Lung (tissue), 12 donors: Measurements from ENCODE around the gene FRMD5. TPM values are rescaled to one million over a fixed set of nuclear protein-coding genes. Genes with fewer than 3 reads are reported as not detected.

Source experiments
- ATAC-seq: fragments of 200-7000 bp; cut with Tn5 transposase; one replicate; pipeline ENCODE4 v1.9.1; 2020; ENCODE audit warnings: moderate number of reproducible peaks; ENCODE audit not compliant: insufficient read depth, low FRiP score
- DNase-seq, 3 donors: peaks; one replicate each; pipeline ENCODE4 v3.0.0-alpha.2; 2013 to 2017
- H3K27ac ChIP-seq, 2 donors: one replicate each; pipeline ENCODE4 v1.5.1; 2013; ENCODE audit warnings: mild to moderate bottlenecking in 2 of 2, moderate library complexity in 2 of 2, control low read depth in 1 of 2, inconsistent platforms in 1 of 2, low read depth in 1 of 2, low read length in 1 of 2
- H3K27me3 ChIP-seq, 3 donors: one replicate each; pipeline ENCODE4 v1.5.1; 2013; ENCODE audit warnings: low read length in 2 of 3; ENCODE audit not compliant: control insufficient read depth in 3 of 3, insufficient read depth in 3 of 3
- H3K36me3 ChIP-seq, 4 donors: one replicate each; pipeline ENCODE4 v1.5.1; 2013; ENCODE audit warnings: low read length in 4 of 4, mild to moderate bottlenecking in 1 of 4, moderate library complexity in 1 of 4; ENCODE audit not compliant: control insufficient read depth in 4 of 4, insufficient read depth in 4 of 4
- H3K4me1 ChIP-seq, 5 donors: one replicate each; pipeline ENCODE4 v1.5.1; 2013; ENCODE audit warnings: low read length in 5 of 5, mild to moderate bottlenecking in 2 of 5, moderate library complexity in 1 of 5; ENCODE audit not compliant: control insufficient read depth in 5 of 5, insufficient read depth in 5 of 5
- H3K4me3 ChIP-seq: one replicate; pipeline ENCODE4 v1.5.1; 2013; ENCODE audit warnings: mild to moderate bottlenecking, control low read depth, moderate library complexity
- H3K9ac ChIP-seq, 2 donors: one replicate each; pipeline ENCODE4 v1.5.1; 2013; ENCODE audit warnings: low read length in 2 of 2, control low read depth in 1 of 2; ENCODE audit not compliant: insufficient read depth in 1 of 2
- H3K9me3 ChIP-seq, 4 donors: one replicate each; pipeline ENCODE4 v1.5.1; 2013; ENCODE audit warnings: low read length in 3 of 4, mild to moderate bottlenecking in 1 of 4, moderate library complexity in 1 of 4; ENCODE audit not compliant: control insufficient read depth in 4 of 4, insufficient read depth in 3 of 4
- CTCF ChIP-seq: IDR thresholded peaks from 2 replicates; pipeline ENCODE4 v1.5.1; 2012; ENCODE audit warnings: mild to moderate bottlenecking; ENCODE audit errors: control extremely low read depth, extremely low read depth
- WGBS, 2 donors: extraction: QIAGEN DNeasy Blood & Tissue Kit; methylation state at CpG; one replicate each; pipeline ENCODE4 v1.1.7; 2013; 5-methylcytosine and 5-hydroxymethylcytosine counted together
- polyA plus RNA-seq, 2 donors: library from polyadenylated mRNA; stranded (reverse); fragments of 200-250 nt; gene quantifications; one replicate each; pipeline ENCODE4 v1.2.1, GENCODE V29; 2013
- total RNA-seq, 2 donors: library from RNA; depleted of rRNA in 1 of 2; stranded (reverse); fragments of >200 nt in 1 of 2; gene quantifications; one replicate each; pipeline ENCODE4 v1.2.1, GENCODE V29; 2014 to 2021
- donor health status: control.
- donor health status: control.
- donor health status: Bipolar disorder and iron deficiency.
- donor health status: healthy.
- donor health status: DM: yes; HTN: yes; CAD: no.

Gene FRMD5
- total and polyA plus RNA-seq, 4 donors: 0.10 to 1.1 (median 0.67) TPM

GRCh38 chr15:44137750-44138149, 57.3 kb downstream of the FRMD5 start:
- no peaks in the 10 kb centered on the region for H3K4me1 ChIP-seq
- H3K27me3 ChIP-seq: no peaks in the 10 kb centered on the region
- no peak overlapping the region for H3K9ac ChIP-seq
- DNase-seq (peak in 1 of 3 donors; percentile 4), ATAC-seq (no peak)
- H3K27ac ChIP-seq: no peak overlapping the region
- H3K36me3 ChIP-seq: no peaks in the 10 kb centered on the region
- TF ChIP-seq CTCF: no peak
- no peaks in the 10 kb centered on the region for H3K9me3 ChIP-seq
- WGBS, 2 donors: 34 to 35% methylated on average over 1 of the region's 1 CpG
- no peak overlapping the region for H3K4me3 ChIP-seq

GRCh38 chr15:44136991-44137477, 58.0 kb downstream of the FRMD5 start:
- ATAC-seq (no peak), DNase-seq (no peak)
- Histone ChIP-seq H3K27ac (no peak overlapping the region), H3K36me3 (no peaks in the 10 kb centered on the region), H3K4me1 (no peaks in the 10 kb centered on the region), H3K9me3 (no peaks in the 10 kb centered on the region), H3K9ac (no peak overlapping the region), H3K4me3 (no peak overlapping the region), H3K27me3 (no peaks in the 10 kb centered on the region)
- TF ChIP-seq CTCF: no peak
- WGBS, 2 donors: 82 to 93% methylated on average over 3 of the region's 3 CpGs

- Histone ChIP-seq H3K27me3 (no peaks in the 10 kb centered on the region), H3K4me1 (no peaks in the 10 kb centered on the region), H3K9me3 (no peaks in the 10 kb centered on the region), H3K9ac (no peak overlapping the region), H3K36me3 (no peaks in the 10 kb centered on the region), H3K27ac (no peak overlapping the region), H3K4me3 (no peak overlapping the region)
- DNase-seq (no peak), ATAC-seq (no peak)
- 91 to 97% methylated on average over 10 of the region's 10 CpGs for WGBS, 2 donors
- no peak for TF ChIP-seq CTCF
These were observed 63.0 kb downstream of the FRMD5 start for GRCh38 chr15:44132057-44132456.

- no peak for DNase-seq
- no peak overlapping the region for H3K4me3 ChIP-seq
- H3K9ac ChIP-seq: no peak overlapping the region
- ATAC-seq: no peak
- no peaks in the 10 kb centered on the region for H3K9me3 ChIP-seq
- no peak overlapping the region for H3K27ac ChIP-seq
- no peaks in the 10 kb centered on the region for H3K27me3 ChIP-seq
- no peak for TF ChIP-seq CTCF
- no peaks in the 10 kb centered on the region for H3K36me3 ChIP-seq
- H3K4me1 ChIP-seq: no peaks in the 10 kb centered on the region
These were observed 64.3 kb downstream of the FRMD5 start for GRCh38 chr15:44130778-44131177.
